Measurements from ENCODE around the gene FOXO1.
A peak's percentile ranks its signal among the peaks of the same experiment; 100 is the strongest.

Gene FOXO1

GRCh38 chr13:40635315-40635995, 31.0 kb downstream of the FOXO1 start:
- DNase-seq = no peak

GRCh38 chr13:40632915-40633314, 33.5 kb downstream of the FOXO1 start:
- no peak for DNase-seq

GRCh38 chr13:40631605-40632004, 34.8 kb downstream of the FOXO1 start:
- DNase-seq = no peak

GRCh38 chr13:40629678-40630384, 36.6 kb downstream of the FOXO1 start:
- DNase-seq = no peak

GRCh38 chr13:40626977-40627376, 39.5 kb downstream of the FOXO1 start:
- no peak for DNase-seq

GRCh38 chr13:40626561-40626960, 39.9 kb downstream of the FOXO1 start:
- no peak for DNase-seq

GRCh38 chr13:40624986-40625385, 41.5 kb downstream of the FOXO1 start:
- no peak for DNase-seq

- peak; percentile 49 to 62 for DNase-seq
Measured at GRCh38 chr13:40624383-40624782, 42.1 kb downstream of the FOXO1 start.

- no peak for DNase-seq
Measured at GRCh38 chr13:40622761-40623160, 43.7 kb downstream of the FOXO1 start.

GRCh38 chr13:40622246-40622645, 44.2 kb downstream of the FOXO1 start:
- DNase-seq = no peak

- DNase-seq = no peak
Measured at GRCh38 chr13:40619479-40619814, 47.0 kb downstream of the FOXO1 start.

- peak in 1 of 2 donors; percentile 22 for DNase-seq
Measured at GRCh38 chr13:40618581-40619478, 47.6 kb downstream of the FOXO1 start.

- DNase-seq = no peak
Measured at GRCh38 chr13:40617801-40618356, 48.6 kb downstream of the FOXO1 start.

GRCh38 chr13:40615619-40616018, 50.8 kb downstream of the FOXO1 start:
- DNase-seq = no peak

- DNase-seq = no peak
Measured at GRCh38 chr13:40613914-40614313, 52.5 kb downstream of the FOXO1 start.

- DNase-seq = peak; percentile 37 to 45
Measured at GRCh38 chr13:40613192-40613818, 53.1 kb downstream of the FOXO1 start.

GRCh38 chr13:40612041-40612440, 54.4 kb downstream of the FOXO1 start:
- no peak for DNase-seq

GRCh38 chr13:40611635-40612034, 54.8 kb downstream of the FOXO1 start:
- DNase-seq = no peak

- DNase-seq = no peak
Measured at GRCh38 chr13:40611004-40611403, 55.4 kb downstream of the FOXO1 start.

GRCh38 chr13:40609972-40610726, 56.3 kb downstream of the FOXO1 start:
- DNase-seq = no peak

GRCh38 chr13:40608308-40608707, 58.1 kb downstream of the FOXO1 start:
- DNase-seq = no peak

- no peak for DNase-seq
Measured at GRCh38 chr13:40605573-40605972, 60.9 kb downstream of the FOXO1 start.
